Caco-2 (cell line): ENCODE results near the gene SETD1A. TPM values are rescaled to one million over a fixed set of nuclear protein-coding genes. Genes with fewer than 3 reads are reported as not detected.

Experiments used
- BruUV-seq: library from RNA; stranded (reverse); fragments of 400-500 nt; replicated peaks from 2 replicates; lab custom pipeline; 2021; lab: Mats Ljungman, UMichigan
- CTCF ChIA-PET: fragments of 300-600 bp; sonication (Branson Sonifier 250); formaldehyde crosslinking; loops from one replicate; lab custom pipeline; 2022; ENCODE audit warnings: antibody characterized with exemption; lab: Charles Lee
- POLR2A ChIA-PET: fragments of 300-600 bp; sonication (Branson Sonifier 250); formaldehyde crosslinking; loops from one replicate; lab custom pipeline; 2022; ENCODE audit warnings: antibody characterized with exemption; lab: Charles Lee
- DNase-seq, 2 experiments: peaks; one replicate each; pipeline versions ENCODE4 v3.0.0 to v3.0.0-alpha.2; 2020 to 2022
- H3K27me3 ChIP-seq: replicated peaks from 2 replicates; pipeline ENCODE4 v1.6.0; 2011; ENCODE audit warnings: low read length; ENCODE audit not compliant: control insufficient read depth, insufficient read depth
- H3K36me3 ChIP-seq: 2 replicates; pipeline ENCODE4 v1.5.1; 2011; ENCODE audit warnings: low read length; ENCODE audit not compliant: control insufficient read depth, insufficient read depth
- H3K4me1 ChIP-seq: fragments of 250-450 bp; sonication (Bioruptor Pico); 2 replicates; pipeline ENCODE4 v1.5.1; 2020; ENCODE audit warnings: mild to moderate bottlenecking
- H3K4me3 ChIP-seq: 2 replicates; pipeline ENCODE4 v1.5.1; 2011; ENCODE audit warnings: low read depth, mild to moderate bottlenecking, control low read depth, low read length
- H3K9me3 ChIP-seq: fragments of 250-450 bp; sonication (Bioruptor Pico); 2 replicates; pipeline ENCODE4 v1.5.1; 2020; ENCODE audit warnings: mild to moderate bottlenecking, moderate library complexity
- H3K27ac Mint-ChIP-seq: one replicate; pipeline ENCODE4 v1.8.0; 2022; ENCODE audit warnings: mixed read lengths; ENCODE audit not compliant: unreplicated experiment
- H3K27me3 Mint-ChIP-seq: one replicate; pipeline ENCODE4 v1.8.0; 2022; ENCODE audit warnings: mixed read lengths; ENCODE audit not compliant: insufficient read depth, unreplicated experiment
- H3K36me3 Mint-ChIP-seq: one replicate; pipeline ENCODE4 v1.8.0; 2022; ENCODE audit warnings: mild to moderate bottlenecking, mixed read lengths; ENCODE audit not compliant: insufficient read depth, unreplicated experiment
- H3K4me1 Mint-ChIP-seq: one replicate; pipeline ENCODE4 v1.8.0; 2022; ENCODE audit warnings: low read depth, mixed read lengths; ENCODE audit not compliant: unreplicated experiment
- H3K4me3 Mint-ChIP-seq: one replicate; pipeline ENCODE4 v1.8.0; 2022; ENCODE audit warnings: mild to moderate bottlenecking, moderate library complexity, mixed read lengths; ENCODE audit not compliant: unreplicated experiment
- H3K9me3 Mint-ChIP-seq: one replicate; pipeline ENCODE4 v1.8.0; 2022; ENCODE audit warnings: mixed read lengths; ENCODE audit not compliant: unreplicated experiment
- intact Hi-C: fragments of 100-400 bp; cut with micrococcal nuclease; formaldehyde crosslinking; loops from one replicate; pipeline ENCODE4 v1.10.0; 2022; ENCODE audit not compliant: unreplicated experiment
- total RNA-seq: library from RNA; stranded (reverse); gene quantifications from 2 replicates; pipeline ENCODE4 v1.2.3, GENCODE V29; 2022
- TF ChIP-seq, protein P1 (sequence below), 2 experiments: fragments of 200-600 bp in 1 of 2; IDR thresholded peaks; 1 replicate in 1 of 2; 2 replicates in 1 of 2; pipeline versions ENCODE4 v1.5.1 to v1.8.0; 2011 to 2022; ENCODE audit warnings: antibody characterized with exemption in 1 of 2, control low read depth in 1 of 2, inconsistent platforms in 1 of 2, low read depth in 1 of 2, low read length in 1 of 2, mild to moderate bottlenecking in 1 of 2, moderate library complexity in 1 of 2; ENCODE audit not compliant: insufficient read depth in 1 of 2, severe bottlenecking in 1 of 2, unreplicated experiment in 1 of 2

Gene SETD1A
- total RNA-seq, 1 experiment from 2014 or later, result 21.5 TPM

DNA sequence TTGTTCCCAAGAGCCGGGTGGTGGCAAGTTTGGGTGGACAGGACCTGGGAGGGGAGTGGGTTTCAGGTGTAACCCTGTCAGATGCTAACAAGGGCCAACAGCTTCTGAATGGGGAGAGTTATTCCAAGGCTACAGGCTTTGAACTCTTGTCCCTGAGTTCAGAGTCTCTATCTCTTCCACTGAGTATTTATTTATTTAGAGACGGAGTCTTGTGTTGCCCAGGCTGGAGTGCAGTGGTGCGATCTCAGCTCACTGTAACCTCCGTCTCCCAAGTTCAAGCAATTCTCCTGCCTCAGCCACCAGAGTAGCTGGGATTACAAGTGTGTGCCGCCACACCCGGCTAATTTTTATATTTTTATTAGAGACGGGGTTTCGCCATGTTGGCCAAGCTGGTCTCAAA is 2.6 kb upstream of the SETD1A start:
- Histone ChIP-seq H3K36me3 (no peaks in the 10 kb centered on the region), H3K9me3 (no peaks in the 10 kb centered on the region), H3K27me3 (no peaks in the 10 kb centered on the region), H3K4me1 (peaks cover 7% of the 10 kb centered on the region), H3K4me3 (no peak overlapping the region)
- TF ChIP-seq, protein P1, sequence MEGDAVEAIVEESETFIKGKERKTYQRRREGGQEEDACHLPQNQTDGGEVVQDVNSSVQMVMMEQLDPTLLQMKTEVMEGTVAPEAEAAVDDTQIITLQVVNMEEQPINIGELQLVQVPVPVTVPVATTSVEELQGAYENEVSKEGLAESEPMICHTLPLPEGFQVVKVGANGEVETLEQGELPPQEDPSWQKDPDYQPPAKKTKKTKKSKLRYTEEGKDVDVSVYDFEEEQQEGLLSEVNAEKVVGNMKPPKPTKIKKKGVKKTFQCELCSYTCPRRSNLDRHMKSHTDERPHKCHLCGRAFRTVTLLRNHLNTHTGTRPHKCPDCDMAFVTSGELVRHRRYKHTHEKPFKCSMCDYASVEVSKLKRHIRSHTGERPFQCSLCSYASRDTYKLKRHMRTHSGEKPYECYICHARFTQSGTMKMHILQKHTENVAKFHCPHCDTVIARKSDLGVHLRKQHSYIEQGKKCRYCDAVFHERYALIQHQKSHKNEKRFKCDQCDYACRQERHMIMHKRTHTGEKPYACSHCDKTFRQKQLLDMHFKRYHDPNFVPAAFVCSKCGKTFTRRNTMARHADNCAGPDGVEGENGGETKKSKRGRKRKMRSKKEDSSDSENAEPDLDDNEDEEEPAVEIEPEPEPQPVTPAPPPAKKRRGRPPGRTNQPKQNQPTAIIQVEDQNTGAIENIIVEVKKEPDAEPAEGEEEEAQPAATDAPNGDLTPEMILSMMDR (IDR thresholded peaks at IDR 0.05; ENCODE audit: insufficient read depth in 1 of 2, low read depth in 1 of 2, low read length in 1 of 2, severe bottlenecking in 1 of 2, unreplicated experiment in 1 of 2), result no peak
- no peak for DNase-seq
- no peak overlapping the region for H3K4me3 Mint-ChIP-seq
- H3K36me3 Mint-ChIP-seq, result peaks cover 38% of the 10 kb centered on the region
- ChIA-PET CTCF (no interaction called here), POLR2A (no interaction called here)
- H3K4me1 Mint-ChIP-seq, result peaks cover 15% of the 10 kb centered on the region
- intact Hi-C loops, result no loop called here
- H3K27ac Mint-ChIP-seq, result no peak overlapping the region
- no peaks in the 10 kb centered on the region for H3K27me3 Mint-ChIP-seq
- no peaks in the 10 kb centered on the region for H3K9me3 Mint-ChIP-seq
- no TSS peak for BruUV-seq

GRCh38 chr16:30956601-30957455 is 726 bp upstream of the SETD1A start:
- ChIA-PET CTCF (no interaction called here), POLR2A (interaction anchor here (0.6 kb wide), 1 partner anchor 153 kb away, joined by 6 read pairs; no protein-coding TSS in a partner anchor)
- TF ChIP-seq, protein P1 (IDR thresholded peaks at IDR 0.05; ENCODE audit: insufficient read depth in 1 of 2, low read depth in 1 of 2, low read length in 1 of 2, severe bottlenecking in 1 of 2, unreplicated experiment in 1 of 2), result peak in 1 of 2 experiments; percentile 30
- Mint-ChIP-seq H3K9me3 (no peaks in the 10 kb centered on the region), H3K27ac (peak overlapping the region; percentile 95), H3K4me3 (peak overlapping the region; percentile 87), H3K4me1 (peaks cover 13% of the 10 kb centered on the region), H3K36me3 (peaks cover 53% of the 10 kb centered on the region), H3K27me3 (no peaks in the 10 kb centered on the region)
- Histone ChIP-seq H3K4me3 (peak overlapping the region; percentile 95), H3K4me1 (no peaks in the 10 kb centered on the region; the same call in 1 of the 2 replicates), H3K9me3 (no peaks in the 10 kb centered on the region), H3K36me3 (peaks cover 4% of the 10 kb centered on the region; the same call in 1 of the 2 replicates), H3K27me3 (no peaks in the 10 kb centered on the region)
- TSS peak; percentile 57 for BruUV-seq
- intact Hi-C loops, result loop anchor here (1.0 kb wide), 1 partner anchor 185 kb away; no protein-coding TSS in a partner anchor
- peak; percentile 87 to 88 for DNase-seq

DNA sequence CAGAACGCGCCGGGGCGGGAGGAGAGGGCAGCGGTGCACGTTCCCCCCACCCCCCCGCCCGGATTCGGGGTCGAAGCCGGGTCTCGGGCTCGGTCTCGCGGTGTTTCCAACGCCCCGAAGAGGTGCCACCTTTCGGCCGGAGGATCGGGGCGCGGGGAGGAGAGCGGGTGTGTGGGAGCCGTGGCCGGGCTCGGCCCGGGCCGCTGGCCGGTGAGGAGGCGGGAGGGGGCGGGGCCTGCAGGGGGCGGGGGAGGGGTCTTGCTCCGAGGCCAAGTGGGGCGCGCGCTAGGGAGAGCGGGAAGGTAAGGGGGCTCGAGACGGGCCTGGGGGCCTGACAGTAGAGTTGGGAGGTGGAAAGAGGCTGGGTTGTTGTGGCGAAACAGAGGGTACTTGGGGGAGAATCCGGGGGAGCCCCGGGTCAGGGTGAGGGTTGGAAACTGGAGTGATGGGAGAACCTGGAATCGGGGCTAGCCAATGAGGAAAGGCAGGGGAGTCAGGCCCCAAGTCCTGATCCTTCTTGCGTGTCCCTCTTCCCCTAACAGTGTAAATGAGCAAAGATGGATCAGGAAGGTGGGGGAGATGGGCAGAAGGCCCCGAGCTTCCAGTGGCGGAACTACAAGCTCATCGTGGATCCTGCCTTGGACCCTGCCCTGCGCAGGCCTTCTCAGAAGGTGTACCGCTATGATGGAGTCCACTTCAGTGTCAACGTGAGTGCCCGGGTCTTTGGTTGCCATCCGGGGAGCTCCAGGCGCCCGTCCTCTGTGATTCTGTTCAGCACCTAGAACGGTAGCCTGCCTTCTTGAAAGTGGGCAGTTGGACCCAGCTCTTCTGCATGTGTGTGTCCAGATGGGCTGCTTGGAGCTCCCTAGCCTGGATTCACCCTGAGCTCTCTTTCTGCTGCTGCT is 873 bp downstream of the SETD1A start:
- ChIA-PET POLR2A (no interaction called here), CTCF (no interaction called here)
- Histone ChIP-seq H3K9me3 (no peaks in the 10 kb centered on the region), H3K4me1 (no peaks in the 10 kb centered on the region; the same call in 1 of the 2 replicates), H3K4me3 (peak overlapping the region; percentile 95), H3K36me3 (peaks cover 6% of the 10 kb centered on the region; the same call in 1 of the 2 replicates), H3K27me3 (no peaks in the 10 kb centered on the region)
- peaks cover 13% of the 10 kb centered on the region for H3K4me1 Mint-ChIP-seq
- H3K9me3 Mint-ChIP-seq, result no peaks in the 10 kb centered on the region
- DNase-seq, result peak; percentile 80 to 82
- TF ChIP-seq, protein P1 (IDR thresholded peaks at IDR 0.05; ENCODE audit: insufficient read depth in 1 of 2, low read depth in 1 of 2, low read length in 1 of 2, severe bottlenecking in 1 of 2, unreplicated experiment in 1 of 2), result no peak
- peak overlapping the region; percentile 87 for H3K4me3 Mint-ChIP-seq
- BruUV-seq, result no TSS peak
- intact Hi-C loops, result no loop called here
- H3K27ac Mint-ChIP-seq, result peak overlapping the region; percentile 77
- no peaks in the 10 kb centered on the region for H3K27me3 Mint-ChIP-seq
- peaks cover 59% of the 10 kb centered on the region for H3K36me3 Mint-ChIP-seq
